ENCODE measurements around the gene AMMECR1L.

The AMMECR1L gene

GRCh38 chr2:127862228-127862627 lies 23.5 kb downstream of the AMMECR1L start:
- no peak for TF ChIP-seq CTCF (IDR thresholded peaks at IDR 0.05; ENCODE audit: low read depth, low read length)
- no peak for DNase-seq (ENCODE audit: low read depth, low spot score)
- no peak overlapping the region for H3K4me3 ChIP-seq (ENCODE audit: low read depth, low read length)
- in situ Hi-C loops (cut with HindIII; ENCODE audit: low sequenced_read_pairs) = no loop called here

GRCh38 chr2:127860130-127860529 lies 25.6 kb downstream of the AMMECR1L start:
- no peak for TF ChIP-seq CTCF (IDR thresholded peaks at IDR 0.05; ENCODE audit: low read depth, low read length)
- no peak overlapping the region for H3K4me3 ChIP-seq (ENCODE audit: low read depth, low read length)
- no peak for DNase-seq (ENCODE audit: low read depth, low spot score)
- in situ Hi-C loops (cut with HindIII; ENCODE audit: low sequenced_read_pairs) = no loop called here

GRCh38 chr2:127859712-127860085 lies 26.1 kb downstream of the AMMECR1L start:
- no peak for TF ChIP-seq CTCF (IDR thresholded peaks at IDR 0.05; ENCODE audit: low read depth, low read length)
- no peak for DNase-seq (ENCODE audit: low read depth, low spot score)
- no peak overlapping the region for H3K4me3 ChIP-seq (ENCODE audit: low read depth, low read length)
- in situ Hi-C loops (cut with HindIII; ENCODE audit: low sequenced_read_pairs) = no loop called here

GRCh38 chr2:127857265-127857808 lies 28.4 kb downstream of the AMMECR1L start:
- no peak for DNase-seq (ENCODE audit: low read depth, low spot score)
- peak overlapping the region; percentile 85 for H3K4me3 ChIP-seq (ENCODE audit: low read depth, low read length)
- TF ChIP-seq CTCF (IDR thresholded peaks at IDR 0.05; ENCODE audit: low read depth, low read length) = no peak
- in situ Hi-C loops (cut with HindIII; ENCODE audit: low sequenced_read_pairs) = no loop called here

GRCh38 chr2:127853671-127854070 lies 32.1 kb downstream of the AMMECR1L start:
- DNase-seq (ENCODE audit: low read depth, low spot score) = no peak
- no peak for TF ChIP-seq CTCF (IDR thresholded peaks at IDR 0.05; ENCODE audit: low read depth, low read length)
- in situ Hi-C loops (cut with HindIII; ENCODE audit: low sequenced_read_pairs) = no loop called here
- H3K4me3 ChIP-seq (ENCODE audit: low read depth, low read length) = no peak overlapping the region

- no peak overlapping the region for H3K4me3 ChIP-seq (ENCODE audit: low read depth, low read length)
- in situ Hi-C loops (cut with HindIII; ENCODE audit: low sequenced_read_pairs) = no loop called here
- no peak for TF ChIP-seq CTCF (IDR thresholded peaks at IDR 0.05; ENCODE audit: low read depth, low read length)
- no peak for DNase-seq (ENCODE audit: low read depth, low spot score)
Observed at GRCh38 chr2:127852388-127852787, 33.4 kb downstream of the AMMECR1L start.

GRCh38 chr2:127847931-127848330 lies 37.8 kb downstream of the AMMECR1L start:
- no peak for TF ChIP-seq CTCF (IDR thresholded peaks at IDR 0.05; ENCODE audit: low read depth, low read length)

More at GRCh38 chr2:127847931-127848330, 37.8 kb downstream of the AMMECR1L start:
- DNase-seq (ENCODE audit: low read depth, low spot score) = no peak
- in situ Hi-C loops (cut with HindIII; ENCODE audit: low sequenced_read_pairs) = no loop called here
- no peak overlapping the region for H3K4me3 ChIP-seq (ENCODE audit: low read depth, low read length)
